KMS-11 (cell line): Measurements from ENCODE around the gene PKP3.

ENCODE experiments used
- H2AFZ ChIP-seq: fragments of 200-600 bp; sonication (generic); 2 replicates; pipeline ENCODE4 v1.6.1; 2016; ENCODE audit warnings: antibody characterized with exemption, mixed run types, low read depth
- H3K27ac ChIP-seq: fragments of 200-600 bp; sonication (generic); 2 replicates; pipeline ENCODE4 v1.6.1; 2016; ENCODE audit warnings: mild to moderate bottlenecking, mixed run types
- H3K27me3 ChIP-seq: fragments of 200-600 bp; sonication (generic); 2 replicates; pipeline ENCODE4 v1.6.1; 2017; ENCODE audit warnings: mild to moderate bottlenecking, low read depth, mixed run types, moderate library complexity; ENCODE audit not compliant: insufficient read depth
- H3K36me3 ChIP-seq: fragments of 200-600 bp; sonication (generic); 2 replicates; pipeline ENCODE4 v1.6.1; 2017; ENCODE audit warnings: mild to moderate bottlenecking, mixed run types; ENCODE audit not compliant: insufficient read depth
- H3K4me1 ChIP-seq: fragments of 200-600 bp; sonication (generic); 2 replicates; pipeline ENCODE4 v1.6.1; 2016; ENCODE audit warnings: mild to moderate bottlenecking, low read depth, mixed run types; ENCODE audit not compliant: poor library complexity, severe bottlenecking
- H3K4me2 ChIP-seq: fragments of 200-600 bp; sonication (generic); 2 replicates; pipeline ENCODE4 v1.7.0; 2016; ENCODE audit warnings: mild to moderate bottlenecking, mixed run types
- H3K4me3 ChIP-seq: fragments of 200-600 bp; sonication (generic); IDR thresholded peaks from 2 replicates; pipeline ENCODE4 v1.6.1; 2017; ENCODE audit warnings: low read depth, low read length, mixed read lengths; ENCODE audit not compliant: insufficient read depth
- H3K79me2 ChIP-seq: fragments of 200-600 bp; sonication (generic); 2 replicates; pipeline ENCODE4 v1.6.1; 2016; ENCODE audit warnings: low read depth, mixed run types; ENCODE audit not compliant: insufficient read depth
- H3K9ac ChIP-seq: fragments of 200-600 bp; sonication (generic); 2 replicates; pipeline ENCODE4 v1.6.1; 2016; ENCODE audit warnings: mild to moderate bottlenecking, mixed run types
- H4K20me1 ChIP-seq: fragments of 200-600 bp; sonication (generic); 2 replicates; pipeline ENCODE4 v1.6.1; 2016; ENCODE audit warnings: mild to moderate bottlenecking, mixed run types; ENCODE audit not compliant: insufficient read depth
- CTCF ChIP-seq: fragments of 200-600 bp; sonication (generic); conservative IDR thresholded peaks from 2 replicates; pipeline ENCODE4 v1.6.1; 2017; ENCODE audit warnings: low read depth, mild to moderate bottlenecking, antibody characterized with exemption, low read length, moderate library complexity, mixed read lengths

Gene PKP3

GRCh38 chr11:355581-356458 lies 38.2 kb upstream of the PKP3 start:
- H3K9ac ChIP-seq: no peak overlapping the region
- no peaks in the 10 kb centered on the region for H3K36me3 ChIP-seq
- no peak overlapping the region for H3K4me2 ChIP-seq
- peaks cover 7% of the 10 kb centered on the region for H3K4me1 ChIP-seq
- no peaks in the 10 kb centered on the region for H4K20me1 ChIP-seq
- H3K79me2 ChIP-seq: no peaks in the 10 kb centered on the region
- no peak for TF ChIP-seq CTCF
- H3K27ac ChIP-seq: no peak overlapping the region
- H3K4me3 ChIP-seq: no peak overlapping the region
- no peak overlapping the region for H2AFZ ChIP-seq
- peaks cover 61% of the 10 kb centered on the region for H3K27me3 ChIP-seq

GRCh38 chr11:356610-357009 lies 37.4 kb upstream of the PKP3 start:
- no peak overlapping the region for H3K27ac ChIP-seq
- H2AFZ ChIP-seq: no peak overlapping the region
- no peaks in the 10 kb centered on the region for H3K79me2 ChIP-seq
- peaks cover 62% of the 10 kb centered on the region for H3K27me3 ChIP-seq
- H3K4me2 ChIP-seq: no peak overlapping the region
- H3K4me1 ChIP-seq: no peaks in the 10 kb centered on the region
- H3K4me3 ChIP-seq: no peak overlapping the region
- no peaks in the 10 kb centered on the region for H3K36me3 ChIP-seq
- no peak overlapping the region for H3K9ac ChIP-seq
- no peak for TF ChIP-seq CTCF
- no peaks in the 10 kb centered on the region for H4K20me1 ChIP-seq

- no peak overlapping the region for H3K27ac ChIP-seq
- no peak overlapping the region for H3K4me2 ChIP-seq
- H3K9ac ChIP-seq: no peak overlapping the region
Observed at GRCh38 chr11:357582-357981, 36.4 kb upstream of the PKP3 start.

GRCh38 chr11:358129-358800 lies 35.7 kb upstream of the PKP3 start:
- TF ChIP-seq CTCF: no peak
- no peaks in the 10 kb centered on the region for H4K20me1 ChIP-seq
- H2AFZ ChIP-seq: no peak overlapping the region
- H3K36me3 ChIP-seq: no peaks in the 10 kb centered on the region
- no peak overlapping the region for H3K9ac ChIP-seq
- peaks cover 59% of the 10 kb centered on the region for H3K27me3 ChIP-seq
- H3K4me2 ChIP-seq: no peak overlapping the region
- no peaks in the 10 kb centered on the region for H3K4me1 ChIP-seq
- no peaks in the 10 kb centered on the region for H3K79me2 ChIP-seq
- no peak overlapping the region for H3K4me3 ChIP-seq
- no peak overlapping the region for H3K27ac ChIP-seq

More at GRCh38 chr11:357582-357981, 36.4 kb upstream of the PKP3 start:
- Histone ChIP-seq H3K36me3 (no peaks in the 10 kb centered on the region), H3K4me3 (no peak overlapping the region), H3K27me3 (peaks cover 59% of the 10 kb centered on the region), H3K79me2 (no peaks in the 10 kb centered on the region), H2AFZ (no peak overlapping the region), H4K20me1 (no peaks in the 10 kb centered on the region), H3K4me1 (no peaks in the 10 kb centered on the region)
- TF ChIP-seq CTCF: no peak
